Spleen (tissue), 13 donors: ENCODE results near the gene ARHGEF40. TPM values are rescaled to one million over a fixed set of nuclear protein-coding genes. Genes with fewer than 3 reads are reported as not detected.

Experiments used
- DNase-seq: peaks from one replicate; pipeline ENCODE4 v3.0.0-alpha.2; 2020
- H3K27ac ChIP-seq, 8 donors: fragments of 200-600 bp; sonication (generic) in 7 of 8; 1 replicate in 4 of 8; 2 replicates in 4 of 8; pipeline versions ENCODE4 v1.5.0 to v1.8.0; 2016 to 2021; ENCODE audit warnings: inconsistent platforms in 4 of 8, mild to moderate bottlenecking in 4 of 8, moderate library complexity in 1 of 8
- H3K27me3 ChIP-seq, 7 donors: fragments of 200-600 bp; sonication (generic) in 6 of 7; replicated peaks in 1 of 7; 1 replicate in 4 of 7; 2 replicates in 3 of 7; pipeline versions ENCODE4 v1.5.0 to v1.8.0; 2016 to 2021; ENCODE audit warnings: inconsistent platforms in 3 of 7, mild to moderate bottlenecking in 1 of 7
- H3K36me3 ChIP-seq, 6 donors: fragments of 200-600 bp; sonication (generic) in 5 of 6; 1 replicate in 4 of 6; 2 replicates in 2 of 6; pipeline versions ENCODE4 v1.5.0 to v1.8.0; 2016 to 2021; ENCODE audit warnings: inconsistent platforms in 2 of 6
- H3K4me1 ChIP-seq, 6 donors: fragments of 200-600 bp; sonication (generic) in 5 of 6; 1 replicate in 3 of 6; 2 replicates in 3 of 6; pipeline versions ENCODE4 v1.5.0 to v1.8.0; 2016 to 2021; ENCODE audit warnings: inconsistent platforms in 3 of 6
- H3K4me3 ChIP-seq, 8 donors: fragments of 200-600 bp; sonication (generic) in 7 of 8; 1 replicate in 4 of 8; 2 replicates in 4 of 8; pipeline versions ENCODE4 v1.5.0 to v1.8.0; 2016 to 2021; ENCODE audit warnings: inconsistent platforms in 4 of 8, mild to moderate bottlenecking in 4 of 8, moderate library complexity in 2 of 8
- H3K9me3 ChIP-seq, 8 donors: fragments of 200-600 bp; sonication (generic) in 7 of 8; 1 replicate in 4 of 8; 2 replicates in 4 of 8; pipeline versions ENCODE4 v1.5.0 to v1.8.0; 2016 to 2021; ENCODE audit warnings: inconsistent platforms in 4 of 8
- CTCF ChIP-seq, 11 experiments: fragments of 200-600 bp in 7 of 11; fragments of 450-650 bp in 4 of 11; sonication (generic) in 4 of 11; IDR thresholded peaks in 8 of 11; conservative IDR thresholded peaks in 3 of 11; 1 replicate in 7 of 11; 2 replicates in 4 of 11; pipeline versions ENCODE4 v1.4.0 to v1.8.0; 2016 to 2021; ENCODE audit warnings: antibody characterized with exemption in 11 of 11, inconsistent platforms in 4 of 11, mild to moderate bottlenecking in 1 of 11
- POLR2A ChIP-seq, 3 donors: fragments of 450-650 bp; IDR thresholded peaks; one replicate each; pipeline ENCODE4 v1.5.1; 2017; ENCODE audit warnings: antibody characterized with exemption in 3 of 3, mild to moderate bottlenecking in 1 of 3
- POLR2AphosphoS5 ChIP-seq, 3 donors: sonication (generic); formaldehyde crosslinking; IDR thresholded peaks; one replicate each; pipeline ENCODE4 v1.5.1; 2017; ENCODE audit warnings: antibody characterized with exemption in 3 of 3
- WGBS, 5 donors: extraction: QIAGEN DNeasy Blood & Tissue Kit in 3 of 5; methylation state at CpG; one replicate each; pipeline versions ENCODE4 v1.1.5 to v1.1.7; 2013 to 2018; 5-methylcytosine and 5-hydroxymethylcytosine counted together
- intact Hi-C: fragments of 100-400 bp; cut with DNase I; formaldehyde crosslinking; loops from one replicate; pipeline ENCODE4 v1.15.0; 2023; ENCODE audit warnings: low total_unique reads
- long read RNA-seq, 2 donors: transcript quantifications; one replicate each; lab custom pipeline, GENCODE V29; 2026
- polyA plus RNA-seq, 3 donors: library from polyadenylated mRNA; stranded (reverse); fragments of 200-250 nt; gene quantifications; one replicate each; pipeline ENCODE4 v1.2.1, GENCODE V29; 2013
- total RNA-seq, 7 donors: library from RNA; depleted of rRNA in 3 of 7; stranded (reverse); fragments of >200 nt in 3 of 7; fragmentation: NEBNext Ultra II Directional in 4 of 7; extraction: Animal tissue kit (Norgen Biotek cat#: 25700) in 4 of 7; gene quantifications; one replicate each; pipeline versions ENCODE4 v1.1.0 to v1.2.1, GENCODE V29; 2016 to 2021
- donor health status: healthy with polysubstance abuse.
- donor health status: DM: no; HTN: no; CAD: no; lungs with moderate emphysema.
- donor health status: DM: no; HTN: no; CAD: no.
- donor health status: Bipolar disorder and iron deficiency.
- donor health status: healthy.
- donor health status: DM: no; HTN: no; CAD: no.
- donor health status: DM: yes; HTN: yes; CAD: no.

Gene ARHGEF40
- total RNA-seq = 100 to 1,000 TPM in 4 of 7 donors, 10 to 100 TPM in 3; 57.0 to 151 (median 102) TPM
- polyA plus RNA-seq = 10 to 100 TPM in 2 of 3 donors, 1 to 10 TPM in 1; 9.8 to 47.1 (median 17.7) TPM
- long read RNA-seq, donor 1, partial matches to known transcripts = 46 of 48 reads
- long read RNA-seq, donor 1, other reads (novel, unspliced or antisense) = 0 of 48 reads
- long read RNA-seq, donor 2, partial matches to known transcripts = 45 of 46 reads
- long read RNA-seq, donor 2, other reads (novel, unspliced or antisense) = 0 of 46 reads

- peak; percentile 88 for DNase-seq
- 0 to 3% (median 0%) methylated on average over 14 to 63 of the region's 63 CpGs for WGBS, 5 donors
- intact Hi-C loops = no loop called here
These were observed at the start of gene ARHGEF40 for GRCh38 chr14:21070083-21070609. Gene ARHGEF40, plus strand, starts transcription at chr14:21070304. Its CDS starts 93 bp downstream, at chr14:21070397.

GRCh38 chr14:21020977-21021545 is 49.0 kb upstream of the ARHGEF40 start:
- WGBS, 5 donors = 84 to 93% (median 88%) methylated on average over 5 of the region's 5 CpGs
- TF ChIP-seq POLR2AphosphoS5 (IDR thresholded peaks at IDR 0.05) = no peak
- TF ChIP-seq CTCF (IDR thresholded peaks at IDR 0.05 in 8 of 11, conservative IDR thresholded peaks at IDR 0.05 in 3 of 11) = no peak
- TF ChIP-seq POLR2A (IDR thresholded peaks at IDR 0.05) = no peak
- no peak for DNase-seq
- Histone ChIP-seq H3K27me3 (peaks cover 0 to 31% (median 0%) of the 10 kb centered on the region in 7 donors), H3K4me1 (peaks cover 13 to 97% (median 66%) of the 10 kb centered on the region in 6 donors), H3K4me3 (no peak overlapping the region), H3K9me3 (no peaks in the 10 kb centered on the region), H3K27ac (peak overlapping the region in 6 of 8 donors; percentile 3 to 93 (median 73)), H3K36me3 (peaks cover 0 to 61% (median 25%) of the 10 kb centered on the region in 6 donors)
- intact Hi-C loops = no loop called here

More at GRCh38 chr14:21070083-21070609, at the start of gene ARHGEF40:
- Histone ChIP-seq H3K4me1 (peaks cover 31 to 69% (median 55%) of the 10 kb centered on the region in 6 donors), H3K27ac (peak within 1 kb of the TSS; percentile 74 to 94 (median 90)), H3K27me3 (peaks cover 0 to 61% (median 17%) of the 10 kb centered on the region in 7 donors), H3K4me3 (peak within 1 kb of the TSS; percentile 47 to 84 (median 66)), H3K36me3 (peaks cover 0 to 26% (median 5%) of the 10 kb centered on the region in 6 donors), H3K9me3 (no peaks in the 10 kb centered on the region)
- TF ChIP-seq POLR2AphosphoS5 (IDR thresholded peaks at IDR 0.05) (peak in 1 of 3 donors; percentile 63), CTCF (IDR thresholded peaks at IDR 0.05 in 8 of 11, conservative IDR thresholded peaks at IDR 0.05 in 3 of 11) (no peak), POLR2A (IDR thresholded peaks at IDR 0.05) (no peak)

GRCh38 chr14:21022686-21023085 is 47.4 kb upstream of the ARHGEF40 start:
- Histone ChIP-seq H3K4me3 (peak overlapping the region in 4 of 8 donors; percentile 78 to 90 (median 80)), H3K27ac (peak overlapping the region in 6 of 8 donors; percentile 81 to 93 (median 87)), H3K27me3 (peaks cover 0 to 31% (median 0%) of the 10 kb centered on the region in 7 donors), H3K9me3 (no peaks in the 10 kb centered on the region), H3K4me1 (peaks cover 13 to 90% (median 59%) of the 10 kb centered on the region in 6 donors), H3K36me3 (peaks cover 0 to 46% (median 19%) of the 10 kb centered on the region in 6 donors)
- DNase-seq = no peak
- WGBS, 5 donors = 69 to 82% (median 77%) methylated on average over 5 of the region's 5 CpGs
- TF ChIP-seq POLR2A (IDR thresholded peaks at IDR 0.05) = no peak
- no peak for TF ChIP-seq POLR2AphosphoS5 (IDR thresholded peaks at IDR 0.05)
- no peak for TF ChIP-seq CTCF (IDR thresholded peaks at IDR 0.05 in 8 of 11, conservative IDR thresholded peaks at IDR 0.05 in 3 of 11)
- intact Hi-C loops = no loop called here

- intact Hi-C loops = no loop called here
- Histone ChIP-seq H3K27ac (peak overlapping the region in 7 of 8 donors; percentile 66 to 93 (median 86)), H3K4me3 (peak overlapping the region in 6 of 8 donors; percentile 6 to 90 (median 78)), H3K27me3 (peaks cover 0 to 31% (median 0%) of the 10 kb centered on the region in 7 donors), H3K36me3 (peaks cover 0 to 41% (median 17%) of the 10 kb centered on the region in 6 donors), H3K4me1 (peaks cover 11 to 85% (median 55%) of the 10 kb centered on the region in 6 donors), H3K9me3 (no peaks in the 10 kb centered on the region)
- TF ChIP-seq POLR2AphosphoS5 (IDR thresholded peaks at IDR 0.05) (peak in 2 of 3 donors; percentile 57 to 77), POLR2A (IDR thresholded peaks at IDR 0.05) (no peak)
- no peak for DNase-seq
- WGBS, 5 donors = 40 to 60% (median 45%) methylated on average over 7 of the region's 7 CpGs
These were observed 46.9 kb upstream of the ARHGEF40 start for GRCh38 chr14:21023174-21023573.
